ENCODE data around the gene PRELID1.

- peak; percentile 94 to 96 (median 94) for TF ChIP-seq POLR2AphosphoS5 (IDR thresholded peaks at IDR 0.05)
- peak in 2 of 3 donors; percentile 27 to 44 for TF ChIP-seq POLR2A (IDR thresholded peaks at IDR 0.05)
- TF ChIP-seq CTCF (IDR thresholded peaks at IDR 0.05 in 8 of 11, conservative IDR thresholded peaks at IDR 0.05 in 3 of 11): peak in 6 of 11 experiments; percentile 39 to 63 (median 46)
These were observed at the start of gene PRELID1, which contains the start of gene RAB24 for GRCh38 chr5:177303121-177303924.
